ENCODE results near the gene CDH22.

- TF ChIP-seq CTCF (IDR thresholded peaks at IDR 0.05) (no peak), POLR2AphosphoS5 (IDR thresholded peaks at IDR 0.05; ENCODE audit: low read depth, low read length) (no peak)
Observed at GRCh38 chr20:46353500-46354206, 45.4 kb upstream of the CDH22 start.
